ENCODE results near the gene FDXR.

The FDXR gene

GRCh38 chr17:74898376-74898946 is 25.7 kb upstream of the FDXR start:
- DNase-seq = no peak

GRCh38 chr17:74893936-74894671 is 21.3 kb upstream of the FDXR start:
- DNase-seq = no peak

GRCh38 chr17:74892974-74893911 is 20.4 kb upstream of the FDXR start, which contains the start of gene FADS6:
Gene FADS6 (minus strand): TSS chr17:74893633. CDS start chr17:74893595, 38 bp downstream.
- no peak for DNase-seq

- DNase-seq = no peak
These were observed 19.4 kb upstream of the FDXR start for GRCh38 chr17:74892013-74892841.

- DNase-seq = no peak
These were observed 17.8 kb upstream of the FDXR start for GRCh38 chr17:74890554-74890953.

GRCh38 chr17:74888469-74888868 is 15.7 kb upstream of the FDXR start:
- no peak for DNase-seq

DNA sequence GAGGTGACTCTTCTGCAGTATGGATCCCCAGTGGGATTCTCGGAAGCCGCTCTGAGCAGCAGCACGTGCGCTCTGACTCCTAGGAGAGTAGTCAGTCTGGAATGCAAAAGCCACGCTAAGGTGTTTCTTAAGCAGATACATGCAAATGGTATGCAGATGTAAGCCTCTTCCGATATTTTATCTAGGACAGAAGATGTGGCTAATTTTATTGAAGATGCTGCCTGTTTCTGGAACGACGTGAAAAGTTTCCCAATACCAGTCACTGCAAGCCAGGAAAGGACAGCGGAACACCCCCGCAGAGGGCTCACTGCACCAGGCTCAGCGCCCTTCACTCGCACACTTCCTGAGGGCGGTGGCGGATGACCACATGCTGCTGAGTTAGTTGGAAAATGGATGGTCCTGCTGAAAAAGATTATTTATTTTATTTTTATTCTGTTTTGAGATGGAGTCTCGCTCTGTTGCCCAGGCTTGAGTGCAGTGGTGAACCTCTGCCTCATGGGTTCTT is 10.5 kb upstream of the FDXR start:
- no peak for DNase-seq

- DNase-seq = no peak
These were observed 9.9 kb upstream of the FDXR start for GRCh38 chr17:74882517-74883240.

- DNase-seq = no peak
These were observed 8.3 kb upstream of the FDXR start for GRCh38 chr17:74881073-74881472.

GRCh38 chr17:74879308-74879707 is 6.5 kb upstream of the FDXR start:
- DNase-seq = no peak

DNA sequence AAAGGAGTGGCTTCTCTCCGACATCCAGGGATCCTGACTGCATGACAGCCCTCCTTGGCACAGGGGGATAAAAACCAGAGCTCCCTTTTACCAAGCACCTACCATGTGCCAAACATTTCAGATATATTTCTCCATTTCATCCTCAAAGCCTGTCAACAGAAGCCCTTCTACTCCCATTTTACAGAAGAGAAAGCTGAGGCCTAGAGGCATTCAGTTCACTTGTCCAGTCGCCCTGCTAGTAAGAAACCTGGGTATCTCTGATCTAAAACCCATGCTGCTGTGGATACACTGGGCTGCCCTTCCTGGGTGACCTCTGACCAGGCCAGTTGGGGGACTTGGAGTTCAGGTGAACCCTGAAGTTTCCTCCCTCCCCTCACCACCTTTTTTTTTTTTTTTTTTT is 5.9 kb upstream of the FDXR start:
- no peak for DNase-seq

DNA sequence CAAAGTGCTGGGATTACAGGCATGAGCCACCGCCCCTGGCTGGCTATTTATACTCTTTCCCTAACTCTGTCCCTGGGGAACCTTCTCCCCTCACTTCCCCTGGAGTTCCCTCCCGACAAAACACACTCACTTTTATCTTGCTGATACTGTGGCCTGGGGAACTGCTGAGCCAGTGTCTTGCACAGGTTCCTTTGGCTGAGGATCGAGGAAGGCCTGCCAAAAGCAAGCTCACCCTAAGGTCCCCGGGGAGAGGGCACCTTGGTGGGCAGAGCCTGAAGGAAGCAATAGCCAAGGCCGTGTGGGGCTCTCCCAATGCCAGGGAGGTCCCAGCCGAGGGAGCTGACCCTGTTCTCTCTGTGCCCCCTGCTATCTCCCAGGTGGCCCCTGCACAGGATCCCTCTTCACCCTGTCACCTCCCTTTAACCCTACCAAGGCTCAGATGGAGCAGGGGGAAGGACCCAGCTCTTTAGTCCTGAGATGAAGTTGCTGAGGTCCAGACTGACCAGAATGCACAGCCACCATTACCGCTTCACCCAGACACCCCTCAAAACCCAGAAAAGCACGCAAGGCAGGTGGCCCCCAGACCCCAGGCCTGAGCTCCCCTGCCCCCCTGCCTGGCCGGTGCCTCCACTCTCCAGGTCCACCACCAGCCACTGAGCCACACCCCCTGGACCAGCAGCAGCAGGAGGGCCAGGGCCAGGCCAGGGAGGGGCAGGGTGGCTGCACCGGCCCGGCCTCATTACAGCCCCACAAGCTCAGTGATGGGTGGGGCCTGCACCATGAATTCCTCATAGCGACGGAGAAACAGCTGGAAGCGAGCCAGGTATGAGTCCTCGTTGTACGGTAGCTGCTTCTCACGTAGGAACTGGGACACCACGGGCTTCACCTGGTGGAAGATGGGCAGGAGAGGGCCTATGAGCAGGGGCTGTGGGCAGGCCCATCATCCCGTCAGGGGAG is 5.1 kb upstream of the FDXR start:
- DNase-seq = no peak

DNA sequence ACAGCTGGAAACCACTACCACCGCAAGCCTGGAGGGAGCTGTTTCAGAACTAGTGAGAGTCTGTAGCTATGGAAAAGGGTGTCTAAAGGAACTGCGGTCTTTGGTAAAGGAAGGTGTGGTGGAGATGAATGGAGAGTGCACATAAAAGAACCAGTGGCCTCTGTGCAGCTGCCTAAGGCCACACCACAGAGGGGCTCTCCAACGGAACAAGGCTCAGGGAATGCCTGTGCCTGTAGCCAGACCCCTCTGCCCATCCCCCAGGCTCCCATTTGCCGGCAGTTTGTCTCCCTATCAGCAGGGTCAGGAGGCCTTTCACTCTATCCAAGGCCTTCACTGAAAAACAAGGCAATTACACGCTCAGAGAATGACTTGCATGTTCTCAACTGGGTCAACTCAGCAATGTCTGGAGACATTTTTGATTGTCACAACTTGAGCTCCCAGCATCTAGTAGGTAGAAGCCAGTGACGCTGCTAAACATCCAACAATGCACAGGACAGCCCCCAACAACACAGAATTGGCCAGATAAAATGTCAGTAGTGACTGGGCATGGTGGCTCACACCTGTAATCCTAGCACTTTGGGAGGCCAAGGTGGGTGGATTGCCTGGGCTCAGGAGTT is 3.3 kb upstream of the FDXR start:
- DNase-seq = no peak

DNA sequence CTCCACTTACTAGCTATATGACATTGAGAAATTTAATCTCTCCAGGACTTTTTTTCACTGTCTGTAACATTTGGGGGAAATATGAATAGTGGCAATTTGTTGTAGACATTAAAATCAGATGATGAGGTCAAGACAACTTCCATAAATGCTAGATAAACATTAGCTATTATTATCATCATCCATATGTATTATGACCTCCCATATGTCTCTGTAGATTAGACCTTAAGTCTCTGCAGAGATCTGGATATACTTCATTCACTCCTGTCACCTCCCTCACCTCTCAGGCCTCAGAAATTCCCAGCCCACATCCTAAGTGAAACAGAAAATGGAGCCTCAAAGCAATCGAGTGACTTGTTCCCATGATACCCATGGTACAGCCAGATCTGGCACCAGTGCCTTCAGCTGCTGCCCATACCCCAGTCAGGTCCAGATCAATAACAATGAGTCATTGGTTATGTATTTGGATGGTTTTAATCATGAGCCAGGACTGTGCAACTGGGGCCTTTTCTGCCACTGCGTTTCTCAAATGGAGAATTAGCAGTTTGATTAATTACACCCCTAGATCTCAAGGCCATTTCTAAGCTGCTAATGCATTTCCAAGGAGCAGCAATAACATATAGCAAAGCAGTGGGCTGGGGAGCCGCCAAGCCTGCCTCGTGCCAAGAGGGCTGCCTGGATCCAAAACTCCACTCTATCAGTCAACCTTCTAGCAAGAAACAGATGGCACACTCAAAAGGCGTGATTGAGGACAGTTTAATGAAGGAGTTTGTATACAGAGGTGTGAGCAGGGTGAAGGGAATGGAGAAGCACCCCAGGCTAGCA is 2.6 kb upstream of the FDXR start:
- no peak for DNase-seq

DNA sequence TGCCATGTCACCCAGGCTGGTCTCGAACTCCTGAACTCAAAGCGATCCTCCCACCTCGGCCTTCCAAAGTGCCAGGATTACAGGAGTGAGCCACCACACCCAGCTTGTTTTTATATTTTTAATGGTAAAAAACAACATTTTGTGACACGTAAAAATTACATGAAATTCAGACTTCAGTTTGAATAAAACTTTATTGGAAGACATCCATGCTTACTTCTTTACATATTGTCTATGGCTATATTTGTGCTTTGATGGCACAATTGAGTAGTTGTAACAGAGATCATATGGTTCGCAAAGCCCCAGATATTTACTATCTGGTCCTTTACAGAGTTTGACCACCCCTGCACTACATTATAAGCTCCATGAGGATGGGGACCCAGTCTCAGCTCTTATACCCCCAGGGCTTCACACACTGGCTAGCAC is 1.8 kb upstream of the FDXR start:
- DNase-seq = no peak

DNA sequence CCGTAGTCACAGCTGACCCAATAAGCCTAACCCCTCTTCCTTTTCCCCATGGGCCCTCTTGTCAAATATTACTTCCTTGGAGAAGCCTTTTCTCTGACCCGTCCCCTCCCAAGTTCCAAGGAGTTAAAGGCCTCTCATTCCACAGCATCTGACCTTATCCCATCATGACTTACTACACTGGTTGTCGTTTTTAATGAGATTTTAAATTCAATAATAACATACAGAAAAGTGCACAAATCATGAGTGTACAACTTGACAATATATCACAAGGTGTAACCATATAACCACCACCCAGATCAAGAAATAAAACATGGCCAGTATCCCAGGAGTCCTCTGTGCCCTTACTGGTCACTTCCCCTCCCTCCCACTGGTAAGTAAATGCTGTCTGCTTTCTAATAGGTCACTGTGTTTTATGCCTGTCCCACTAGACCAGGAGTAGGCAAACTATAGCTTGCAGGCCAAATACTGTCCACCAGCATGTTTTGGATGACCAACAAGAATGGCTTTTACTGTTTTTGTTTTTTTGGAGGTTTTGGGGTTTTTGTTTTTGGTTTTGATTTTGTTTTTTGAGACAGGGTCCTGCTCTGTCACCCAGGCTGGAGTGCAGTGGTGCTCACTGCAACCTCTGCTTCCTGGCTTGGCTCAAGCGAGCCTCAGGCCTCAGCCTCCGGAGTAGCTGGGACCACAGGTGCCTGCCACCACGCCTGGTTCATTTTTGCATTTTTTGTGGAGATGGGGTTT is 1.2 kb upstream of the FDXR start:
- no peak for DNase-seq

DNA sequence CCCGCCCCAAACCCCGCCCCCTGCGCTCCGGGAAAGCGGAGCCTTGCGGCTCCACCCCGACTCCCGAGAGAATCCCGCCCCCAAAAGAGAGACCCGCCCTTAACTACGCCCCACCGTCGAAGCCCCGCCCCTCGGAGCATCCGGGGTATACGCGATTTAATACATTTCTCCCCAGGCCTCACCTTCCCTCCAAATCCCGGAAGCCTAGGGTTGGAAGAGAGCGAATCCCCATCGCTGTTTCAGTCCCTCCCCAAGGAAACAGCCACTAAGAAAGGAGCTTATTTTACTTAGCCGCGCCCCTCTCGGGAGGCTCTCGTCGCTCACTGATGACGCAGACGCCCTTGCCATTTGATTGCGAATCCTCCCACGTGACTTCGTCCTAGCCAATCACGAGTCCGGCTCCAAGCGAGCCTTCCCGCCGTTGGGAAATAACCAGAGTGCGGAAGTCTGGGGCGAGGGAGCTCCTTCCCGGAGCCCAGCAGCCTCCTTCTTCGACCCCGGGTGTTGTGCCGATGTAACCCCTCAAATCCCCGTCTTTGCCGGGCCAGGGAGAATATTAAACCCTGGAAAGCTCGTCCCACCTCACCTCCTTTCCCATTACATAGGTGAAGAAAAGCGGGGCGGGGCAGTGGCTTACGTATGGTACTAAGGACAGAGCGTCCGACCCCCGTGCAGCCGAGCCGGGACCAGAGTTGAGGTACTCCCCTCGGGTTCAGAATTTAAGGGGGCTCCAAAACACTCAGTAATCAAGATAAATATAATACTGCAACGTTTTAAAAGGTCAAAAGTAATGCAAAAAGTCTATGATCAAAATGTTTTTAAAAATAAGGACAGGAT is 461 bp upstream of the FDXR start:
- peak; percentile 96 for DNase-seq

Data from NCI-H1048 (cell line).